AG04449 (cell line): ENCODE results near the gene COL23A1.

ENCODE experiments used
- CTCF ChIA-PET: fragments of 350-600 bp; formaldehyde crosslinking; extraction: SDS; loops from one replicate; lab custom pipeline; 2021; ENCODE audit warnings: antibody characterized with exemption; lab: Yijun Ruan, JAX
- POLR2A ChIA-PET: fragments of 400-600, 350-600 bp; formaldehyde crosslinking; extraction: SDS; loops from one replicate; lab custom pipeline; 2020; ENCODE audit warnings: antibody characterized with exemption, inconsistent platforms; lab: Yijun Ruan, JAX
- DNase-seq: peaks from one replicate; pipeline ENCODE4 v3.0.0-alpha.2; 2010; ENCODE audit warnings: low read depth, low spot score
- H3K4me3 ChIP-seq: 2 replicates; pipeline ENCODE4 v1.5.1; 2011; ENCODE audit warnings: low read depth, mild to moderate bottlenecking, control low read depth, low read length
- TF ChIP-seq, protein P1 (sequence below): IDR thresholded peaks from one replicate; pipeline ENCODE4 v1.5.1; 2011; ENCODE audit warnings: mild to moderate bottlenecking, moderate library complexity, low read length, control low read depth, inconsistent platforms; ENCODE audit not compliant: insufficient read depth; ENCODE audit errors: missing control alignments

COL23A1 gene

DNA sequence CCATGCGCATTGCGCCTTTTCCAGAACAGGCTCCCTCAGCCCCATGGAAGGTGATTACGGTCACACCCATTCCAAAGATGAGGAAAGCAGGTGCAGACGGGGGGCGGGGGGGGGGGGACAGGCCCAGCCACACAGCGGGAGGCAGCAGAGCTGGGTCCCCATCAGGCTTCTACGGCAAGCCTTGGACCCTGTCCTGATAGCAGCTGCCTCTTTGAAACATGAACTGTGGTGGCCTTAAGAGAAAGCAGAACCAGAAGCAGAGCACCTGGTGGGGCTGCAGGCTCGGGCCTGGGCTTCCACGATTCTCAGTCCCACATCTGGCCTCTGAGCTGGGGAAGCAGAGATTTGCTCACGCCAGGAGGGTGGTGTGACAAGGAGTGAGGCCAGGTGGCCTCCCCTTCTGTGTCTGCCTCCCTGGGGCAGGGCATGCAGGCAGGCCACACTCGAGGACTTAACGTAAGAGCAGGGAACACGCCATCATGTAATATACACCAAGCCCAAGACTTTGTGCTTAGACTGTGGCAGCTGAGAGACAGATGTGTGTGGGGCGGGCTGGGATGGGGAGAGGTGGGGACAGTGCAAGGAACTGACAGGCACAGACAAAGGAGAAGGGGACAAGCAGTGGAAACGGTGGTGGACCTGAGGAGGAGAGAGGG, 343.4 kb downstream of the COL23A1 start:
- TF ChIP-seq, protein P1, sequence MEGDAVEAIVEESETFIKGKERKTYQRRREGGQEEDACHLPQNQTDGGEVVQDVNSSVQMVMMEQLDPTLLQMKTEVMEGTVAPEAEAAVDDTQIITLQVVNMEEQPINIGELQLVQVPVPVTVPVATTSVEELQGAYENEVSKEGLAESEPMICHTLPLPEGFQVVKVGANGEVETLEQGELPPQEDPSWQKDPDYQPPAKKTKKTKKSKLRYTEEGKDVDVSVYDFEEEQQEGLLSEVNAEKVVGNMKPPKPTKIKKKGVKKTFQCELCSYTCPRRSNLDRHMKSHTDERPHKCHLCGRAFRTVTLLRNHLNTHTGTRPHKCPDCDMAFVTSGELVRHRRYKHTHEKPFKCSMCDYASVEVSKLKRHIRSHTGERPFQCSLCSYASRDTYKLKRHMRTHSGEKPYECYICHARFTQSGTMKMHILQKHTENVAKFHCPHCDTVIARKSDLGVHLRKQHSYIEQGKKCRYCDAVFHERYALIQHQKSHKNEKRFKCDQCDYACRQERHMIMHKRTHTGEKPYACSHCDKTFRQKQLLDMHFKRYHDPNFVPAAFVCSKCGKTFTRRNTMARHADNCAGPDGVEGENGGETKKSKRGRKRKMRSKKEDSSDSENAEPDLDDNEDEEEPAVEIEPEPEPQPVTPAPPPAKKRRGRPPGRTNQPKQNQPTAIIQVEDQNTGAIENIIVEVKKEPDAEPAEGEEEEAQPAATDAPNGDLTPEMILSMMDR, result no peak
- no peak overlapping the region for H3K4me3 ChIP-seq
- CTCF ChIA-PET, result no interaction called here
- POLR2A ChIA-PET, result no interaction called here
- DNase-seq, result no peak

DNA sequence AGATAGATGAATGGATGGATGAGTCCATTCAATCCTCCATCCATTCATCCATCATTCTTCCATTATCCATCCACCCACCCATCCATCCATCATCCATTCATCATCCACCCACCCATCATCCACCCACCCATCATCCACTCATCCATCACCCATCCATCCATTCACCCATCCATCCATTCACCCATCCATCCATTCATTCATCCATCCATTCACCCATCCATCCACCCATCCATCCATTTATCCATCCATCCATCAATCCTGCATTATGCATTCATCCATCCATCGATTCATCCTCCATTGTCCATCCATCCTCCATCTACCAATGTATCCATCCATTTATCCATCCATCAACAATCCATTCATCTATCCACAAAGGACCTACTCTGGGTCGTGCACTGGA, 344.8 kb downstream of the COL23A1 start:
- POLR2A ChIA-PET, result no interaction called here
- CTCF ChIA-PET, result no interaction called here
- TF ChIP-seq, protein P1, result no peak
- DNase-seq, result no peak
- H3K4me3 ChIP-seq, result no peak overlapping the region

DNA sequence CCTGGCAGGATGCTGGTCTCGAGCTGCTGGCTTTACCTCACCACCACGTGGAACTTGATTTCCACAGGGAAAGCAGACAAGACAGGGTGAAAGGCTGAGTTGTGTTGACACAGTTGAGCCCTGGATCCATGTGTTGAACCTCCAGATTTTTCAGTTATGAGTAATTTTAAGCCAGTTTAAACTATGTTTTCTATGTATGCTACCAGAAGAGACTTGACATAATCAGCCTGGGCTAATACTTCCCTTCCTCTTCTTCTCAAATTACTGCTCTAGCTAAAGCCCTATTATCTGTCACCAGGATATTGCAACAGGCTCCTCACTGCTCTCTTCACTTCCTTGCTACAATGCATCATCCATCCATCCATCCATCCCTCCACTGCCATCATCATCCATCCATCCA, 345.6 kb downstream of the COL23A1 start:
- DNase-seq, result peak; percentile 31
- TF ChIP-seq, protein P1, result no peak

DNA sequence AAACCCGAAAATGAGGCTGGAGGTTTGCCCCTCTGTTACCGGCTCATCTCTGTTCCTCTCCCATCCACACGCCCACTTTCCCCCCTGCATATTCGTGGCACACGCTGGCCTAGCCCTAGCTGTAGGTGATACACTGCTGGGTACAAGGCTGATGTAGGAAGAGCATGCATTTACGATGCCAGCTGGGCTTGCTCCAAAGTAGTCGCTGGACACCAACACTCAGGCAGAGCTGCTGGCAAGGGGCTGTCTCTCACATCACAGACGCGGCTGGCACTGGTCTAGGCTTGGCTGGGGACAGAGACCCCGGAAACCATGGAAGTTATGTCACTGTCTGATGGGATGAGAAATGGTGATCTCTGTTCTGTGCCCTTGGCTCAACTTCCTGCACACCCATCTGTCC, 347.8 kb downstream of the COL23A1 start:
- DNase-seq, result no peak
- POLR2A ChIA-PET, result interaction anchor here (0.7 kb wide), 1 partner anchor 10 kb away, joined by 3 read pairs; no protein-coding TSS in a partner anchor
- CTCF ChIA-PET, result no interaction called here
- TF ChIP-seq, protein P1, result no peak
- no peak overlapping the region for H3K4me3 ChIP-seq

More for the DNA sequence above, 345.6 kb downstream of the COL23A1 start:
- POLR2A ChIA-PET, result no interaction called here
- CTCF ChIA-PET, result interaction anchor here (2.2 kb wide), 1 partner anchor 9 kb away, joined by 16 read pairs; no protein-coding TSS in a partner anchor
- no peak overlapping the region for H3K4me3 ChIP-seq

DNA sequence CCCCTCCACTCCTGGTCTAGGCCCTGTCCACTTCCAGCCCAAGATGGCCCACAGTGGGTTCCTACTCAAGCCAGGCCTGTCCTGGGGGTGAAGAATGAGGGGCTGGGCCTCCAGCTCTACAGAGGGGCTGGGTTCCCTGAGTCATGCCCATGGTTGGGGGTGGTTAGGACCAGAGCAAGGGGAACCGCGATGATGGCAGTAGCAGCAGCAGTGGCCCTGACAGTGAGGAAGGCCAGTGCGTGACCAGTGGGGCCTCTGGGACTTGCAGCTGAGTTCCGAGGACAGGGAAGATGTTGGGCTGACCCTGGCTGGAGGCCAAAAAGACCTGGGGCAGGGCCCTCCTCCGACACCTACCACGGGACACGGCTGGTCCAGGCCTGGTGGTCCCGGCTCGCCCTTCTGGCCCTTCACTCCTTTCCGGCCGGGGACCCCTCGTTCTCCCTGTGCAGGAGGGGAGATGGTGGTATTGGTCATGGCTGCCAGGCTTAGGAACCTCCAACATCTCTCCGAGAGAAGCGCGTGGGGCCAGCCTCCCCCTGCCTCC, 348.4 kb downstream of the COL23A1 start:
- DNase-seq, result no peak
- ChIA-PET CTCF (no interaction called here), POLR2A (interaction anchor here (0.7 kb wide), 1 partner anchor 10 kb away, joined by 3 read pairs; no protein-coding TSS in a partner anchor)
- no peak overlapping the region for H3K4me3 ChIP-seq
- TF ChIP-seq, protein P1, result no peak

DNA sequence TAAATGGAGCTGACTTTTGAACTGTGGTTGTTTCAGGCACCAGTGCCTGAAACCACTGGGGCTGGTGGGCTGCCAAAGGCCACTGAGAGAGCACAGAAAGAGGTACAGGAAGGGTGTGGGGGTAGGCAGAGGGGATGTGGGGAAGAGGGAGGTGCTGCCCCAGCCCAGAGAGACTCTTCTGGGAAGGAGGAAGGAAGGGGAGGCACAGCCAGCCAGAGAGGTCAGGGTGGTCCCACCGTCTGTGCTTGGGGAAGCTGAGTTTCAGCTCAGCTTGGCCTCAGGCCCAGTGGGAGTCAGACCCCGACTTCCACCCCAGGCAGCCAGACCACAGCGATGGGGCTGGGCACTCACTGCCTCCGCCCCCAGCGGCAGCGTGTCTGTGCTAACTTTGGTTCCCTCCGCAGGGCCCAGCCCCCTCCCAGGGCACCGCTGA, 348.9 kb downstream of the COL23A1 start:
- TF ChIP-seq, protein P1, result no peak
- ChIA-PET CTCF (no interaction called here), POLR2A (no interaction called here)
- DNase-seq, result no peak
- no peak overlapping the region for H3K4me3 ChIP-seq
